GM18508 (cell line): Measurements from ENCODE around the gene EYA4.

Experiments used
- ATAC-seq: cut with Tn5 transposase; IDR thresholded peaks from one replicate; pipeline ENCODE4 v1.9.1; 2021; ENCODE audit warnings: moderate number of reproducible peaks; ENCODE audit not compliant: insufficient read depth, unreplicated experiment

The EYA4 gene

DNA sequence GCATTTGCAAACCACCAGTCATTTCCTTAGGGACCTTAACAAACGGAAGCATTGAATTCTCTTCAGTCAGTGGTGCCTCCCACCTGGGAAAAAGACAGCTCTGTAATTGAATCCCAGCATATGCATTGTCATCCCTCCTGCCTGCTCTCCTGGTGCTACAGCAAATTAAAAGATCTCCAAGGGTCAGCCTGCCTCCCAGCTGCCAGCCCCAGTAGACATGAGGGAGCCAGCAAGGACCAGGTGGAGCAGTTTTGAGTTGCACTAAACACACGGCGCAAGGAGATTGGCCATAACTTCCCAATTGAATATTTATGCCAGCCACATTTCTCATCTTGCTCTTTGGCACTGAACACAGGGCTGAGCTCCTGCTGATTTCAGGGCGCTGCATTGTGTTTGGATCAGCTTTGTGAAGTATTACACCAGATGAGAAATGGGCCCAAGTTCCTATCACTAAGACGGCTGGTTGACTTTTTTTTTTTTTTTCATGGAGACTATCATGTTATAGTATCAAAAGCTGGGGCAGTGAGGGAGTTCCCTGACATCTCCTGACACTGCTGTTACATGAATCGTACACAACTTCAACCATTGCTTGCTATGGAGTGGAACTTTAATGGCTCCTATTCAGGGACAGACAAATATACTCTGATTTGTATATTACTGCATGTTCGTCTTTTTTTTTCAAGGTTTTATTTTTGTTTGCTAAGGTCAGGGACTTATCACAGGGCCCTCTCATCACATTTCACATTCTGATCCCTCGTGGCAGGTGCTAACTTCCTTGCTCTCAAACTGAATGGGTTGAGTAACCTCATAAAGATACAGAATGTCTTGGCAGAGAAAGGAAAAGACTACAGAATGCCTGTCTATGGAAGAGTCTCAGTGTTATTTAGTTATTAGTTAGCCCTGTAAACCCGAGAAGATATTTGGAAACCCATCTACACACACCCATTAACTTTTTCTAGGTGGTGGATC is 191.1 kb downstream of the EYA4 start:
- ATAC-seq, result no peak

DNA sequence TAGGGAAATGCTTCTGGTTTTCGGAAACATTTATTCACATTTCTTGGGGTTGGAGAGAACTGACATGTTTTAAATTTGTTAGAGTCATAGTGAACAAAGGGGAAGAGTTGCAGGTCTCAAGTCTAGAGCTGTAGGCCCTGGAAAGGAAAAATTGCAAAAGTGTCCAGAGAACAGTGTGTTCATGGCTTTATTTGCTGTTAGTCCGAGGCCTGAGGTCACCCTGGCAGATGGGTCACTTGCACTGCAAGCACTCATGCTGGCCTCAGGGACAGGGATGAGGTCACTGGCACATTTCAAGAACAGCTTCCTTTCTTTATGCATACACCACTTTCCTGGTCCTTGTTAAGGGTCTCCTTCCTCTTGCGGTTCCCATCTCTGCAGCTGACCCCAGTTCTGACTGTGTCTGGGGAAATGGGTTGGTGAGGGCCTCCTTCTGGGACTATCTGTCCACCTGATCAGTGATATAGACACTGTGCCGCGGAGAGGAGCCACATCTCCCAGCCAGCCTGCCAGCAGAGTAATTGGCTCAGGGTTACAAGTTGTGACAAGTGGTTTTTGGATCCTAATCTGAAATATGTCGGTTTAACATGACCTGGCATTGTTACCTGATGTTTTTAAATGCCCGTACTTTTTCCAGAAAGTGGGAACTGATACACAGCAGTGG is 194.0 kb downstream of the EYA4 start:
- no peak for ATAC-seq

DNA sequence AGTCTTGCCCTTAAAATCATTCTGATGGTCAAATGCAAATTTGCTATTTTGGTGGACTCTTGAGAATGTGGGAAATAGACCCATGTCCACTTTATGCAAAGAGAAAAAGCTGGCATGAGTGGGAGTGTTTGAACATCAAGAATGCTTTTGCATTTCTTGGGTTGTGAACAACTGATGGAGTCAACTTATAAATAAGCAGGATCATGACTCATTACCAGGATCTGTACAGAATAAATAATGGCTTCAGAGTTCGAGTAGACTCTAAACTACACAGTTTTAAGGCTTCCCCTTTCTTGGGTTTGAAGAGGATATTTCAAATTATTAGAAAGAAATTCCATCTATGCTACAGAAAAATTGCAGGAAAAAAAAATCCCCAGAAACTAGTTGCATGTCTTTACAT is 195.5 kb downstream of the EYA4 start:
- ATAC-seq, result no peak

DNA sequence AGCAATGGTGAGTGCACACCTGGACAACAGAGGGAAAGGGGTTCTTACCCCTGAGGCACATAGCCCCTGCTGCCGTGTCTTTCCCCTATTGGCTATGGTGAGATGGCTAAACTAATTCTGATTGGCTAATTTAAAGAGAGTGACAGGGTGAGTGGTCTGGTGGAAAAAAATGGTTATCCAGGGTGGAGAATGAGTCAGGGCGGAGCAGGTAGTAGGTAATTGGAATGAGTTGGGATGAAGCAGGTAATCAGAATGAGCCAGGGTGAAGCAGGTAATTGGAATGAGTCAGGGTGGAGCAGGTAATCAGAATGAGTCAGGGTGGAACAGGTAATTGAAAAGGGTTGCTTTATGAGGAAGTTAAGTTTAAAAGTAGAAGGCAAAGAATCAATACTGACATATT is 200.3 kb downstream of the EYA4 start:
- ATAC-seq, result no peak

DNA sequence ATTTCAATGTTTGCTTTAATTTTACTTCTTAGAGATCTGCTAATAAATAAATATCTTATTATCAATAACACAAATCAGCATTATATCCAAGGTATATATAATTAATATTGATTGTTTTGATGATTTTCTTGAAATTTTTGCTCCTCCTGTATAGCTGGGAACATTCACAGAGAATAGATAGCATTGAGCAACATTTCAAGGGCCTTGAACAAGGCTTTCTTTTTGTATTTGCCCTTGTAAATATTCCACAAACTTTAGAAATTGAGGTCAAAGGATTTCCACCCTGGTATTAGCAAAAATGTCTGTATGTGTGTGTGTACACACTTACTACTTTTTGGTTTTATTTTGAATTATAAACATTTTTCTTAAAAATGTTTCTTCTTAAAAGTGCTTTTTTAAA is 205.6 kb downstream of the EYA4 start:
- no peak for ATAC-seq

DNA sequence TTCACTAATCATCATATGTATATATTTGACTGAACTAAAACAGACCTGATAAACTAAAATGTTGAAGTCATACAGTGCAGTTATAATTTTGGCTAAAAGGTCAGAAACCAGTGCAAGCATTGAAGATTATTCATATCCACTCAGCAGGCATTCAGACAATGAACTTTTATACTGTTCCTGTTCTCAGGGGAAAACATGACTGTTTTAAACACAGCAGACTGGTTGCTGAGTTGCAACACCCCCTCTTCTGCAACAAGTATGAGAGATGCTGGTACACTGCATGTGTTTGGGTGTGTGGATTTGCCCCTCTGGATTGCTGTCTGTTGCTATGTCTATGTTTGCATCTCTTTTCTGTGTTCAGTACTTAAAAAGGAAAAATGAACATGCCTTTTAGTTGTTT is 206.8 kb downstream of the EYA4 start:
- ATAC-seq, result no peak

DNA sequence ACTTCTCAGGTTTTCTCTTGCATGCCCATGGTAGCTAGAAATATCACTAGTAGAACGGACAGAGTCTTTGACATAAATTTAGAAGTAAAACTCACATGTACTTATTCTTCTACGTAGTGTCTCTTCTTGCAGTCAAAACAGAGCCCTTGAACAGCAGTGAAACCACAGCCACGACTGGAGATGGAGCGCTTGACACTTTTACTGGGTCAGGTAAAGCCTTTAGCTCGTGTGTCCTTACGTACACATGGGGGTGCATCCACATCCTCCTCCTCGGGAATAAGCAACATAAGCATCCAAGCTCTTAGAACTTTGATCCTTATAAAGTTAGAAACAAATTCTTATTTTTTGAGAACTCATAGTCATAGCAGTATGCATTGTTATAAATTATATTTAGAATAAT is 215.3 kb downstream of the EYA4 start:
- no peak for ATAC-seq

DNA sequence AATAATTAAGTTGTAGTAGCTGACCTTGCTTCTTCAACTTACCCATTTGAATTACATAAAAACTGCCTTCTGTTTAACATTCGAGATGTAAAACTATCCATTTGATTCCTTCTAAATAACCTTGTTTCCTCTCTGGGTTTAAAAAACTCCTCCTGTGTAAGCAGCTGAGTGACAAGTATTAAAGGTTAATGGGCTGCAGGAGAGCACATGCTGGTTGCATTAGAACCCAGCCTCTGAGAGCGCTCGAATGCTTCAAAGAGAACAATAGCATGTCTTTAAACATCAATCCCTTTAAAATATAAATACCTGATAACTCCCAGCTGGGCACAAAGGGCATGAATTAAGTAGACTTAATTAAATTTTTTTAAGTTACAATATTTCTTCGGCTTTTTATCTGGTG is 215.8 kb downstream of the EYA4 start:
- no peak for ATAC-seq

DNA sequence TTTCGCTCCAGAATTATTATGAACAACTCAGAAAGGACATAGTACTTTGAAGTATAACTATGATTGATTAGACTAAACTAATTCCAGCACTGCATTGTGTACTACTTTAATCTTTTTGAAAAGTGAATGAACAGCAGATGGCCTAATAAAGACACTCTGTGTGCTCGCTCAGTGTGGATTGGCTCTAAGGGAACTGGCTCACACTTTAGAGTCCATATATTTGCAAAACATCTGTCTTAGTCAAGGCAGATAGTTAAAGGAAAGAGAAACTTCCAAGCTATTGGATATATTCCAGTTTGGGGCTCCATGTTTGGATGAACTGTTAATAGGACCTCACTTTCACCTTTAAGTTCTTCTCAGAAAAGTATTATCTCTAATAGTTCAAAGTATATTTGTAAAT is 218.9 kb downstream of the EYA4 start:
- ATAC-seq, result no peak

DNA sequence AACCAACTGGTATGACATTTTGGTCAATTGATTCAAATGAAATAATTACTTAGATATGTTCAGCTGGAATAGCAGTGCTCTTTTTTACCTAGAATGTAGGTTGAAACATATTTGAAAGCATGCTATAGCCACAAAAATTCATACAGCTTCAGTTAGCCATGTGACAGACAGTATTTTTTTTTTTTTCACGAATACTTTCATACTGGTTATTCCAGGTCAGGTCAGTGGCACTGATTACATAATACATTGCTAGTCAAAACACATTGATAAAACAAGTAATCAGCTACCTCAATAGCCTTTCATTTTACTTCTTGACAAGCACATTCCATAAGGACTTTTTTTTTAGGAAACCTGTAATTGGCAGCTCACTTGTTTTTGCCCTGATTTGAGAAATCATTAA is 222.6 kb downstream of the EYA4 start:
- ATAC-seq, result no peak

DNA sequence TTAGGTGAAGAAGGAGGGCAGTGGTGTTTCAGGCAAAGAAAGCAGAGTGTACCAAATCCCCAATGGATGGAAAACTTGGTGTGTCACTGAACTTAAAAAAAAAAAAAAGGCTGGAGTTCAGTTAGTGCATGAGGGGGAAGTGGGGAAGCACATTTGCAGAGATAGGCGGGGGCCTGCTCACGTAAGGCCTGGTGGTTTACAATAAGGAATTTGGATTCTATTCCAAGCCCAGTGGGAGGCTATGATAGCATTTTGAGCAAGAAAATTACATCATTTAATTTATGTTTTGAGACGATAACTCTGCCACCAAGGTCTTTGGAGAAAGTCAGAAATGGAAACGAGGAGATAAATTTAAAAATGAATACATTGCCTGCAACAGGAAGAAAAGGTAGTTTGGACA is 225.5 kb downstream of the EYA4 start:
- no peak for ATAC-seq

DNA sequence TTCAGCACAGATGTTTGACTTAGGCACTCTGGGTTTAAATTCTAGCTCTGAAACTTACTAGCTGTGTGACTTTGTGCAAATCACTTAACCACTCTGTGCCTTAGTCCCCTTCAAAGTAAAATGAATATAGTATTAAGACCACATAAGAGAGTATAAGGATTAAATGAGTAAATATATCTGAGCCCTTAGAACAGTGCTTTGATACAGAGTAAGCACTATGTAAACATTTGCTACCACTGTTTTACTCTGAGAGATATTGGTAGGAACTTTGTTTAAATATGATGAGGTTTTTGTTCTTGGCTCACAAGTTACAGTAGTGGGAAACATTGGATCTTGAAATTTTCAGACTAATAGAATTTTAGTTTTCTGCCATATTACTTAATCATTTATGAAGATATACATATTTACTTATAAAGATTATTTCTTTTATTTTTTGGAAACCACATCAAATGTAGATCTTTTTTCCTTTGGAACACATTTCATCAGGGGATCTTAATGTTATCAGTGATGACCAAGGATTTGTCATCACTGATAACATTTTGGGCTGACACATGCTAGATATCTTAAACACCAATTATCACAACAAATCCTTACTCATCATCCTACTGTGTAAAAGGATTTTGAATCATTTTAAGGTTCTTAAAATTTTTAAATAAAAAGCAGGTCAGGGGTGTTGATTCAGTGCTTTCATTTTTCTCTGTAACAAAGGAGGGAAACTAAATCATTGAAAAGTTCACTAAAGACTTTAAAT is 226.2 kb downstream of the EYA4 start:
- no peak for ATAC-seq

DNA sequence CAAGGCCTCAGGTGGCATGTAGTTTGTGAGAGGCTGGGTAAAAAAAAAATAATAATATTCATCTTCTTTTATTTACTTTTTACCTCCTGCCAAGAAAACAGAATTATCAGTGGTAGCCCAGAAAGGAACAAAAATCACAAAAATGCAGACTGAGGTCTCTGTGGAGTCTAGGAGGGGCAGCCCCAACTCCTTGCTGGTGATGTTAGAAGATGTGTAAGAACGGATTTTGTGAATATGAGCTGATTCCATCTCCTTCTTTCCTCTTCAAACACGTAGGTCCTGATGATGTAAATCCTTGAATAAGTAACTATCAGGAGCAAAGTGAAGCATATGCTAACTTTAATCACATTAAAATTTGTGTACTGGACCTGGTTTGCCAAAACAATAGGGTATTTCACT is 226.8 kb downstream of the EYA4 start:
- ATAC-seq, result no peak

DNA sequence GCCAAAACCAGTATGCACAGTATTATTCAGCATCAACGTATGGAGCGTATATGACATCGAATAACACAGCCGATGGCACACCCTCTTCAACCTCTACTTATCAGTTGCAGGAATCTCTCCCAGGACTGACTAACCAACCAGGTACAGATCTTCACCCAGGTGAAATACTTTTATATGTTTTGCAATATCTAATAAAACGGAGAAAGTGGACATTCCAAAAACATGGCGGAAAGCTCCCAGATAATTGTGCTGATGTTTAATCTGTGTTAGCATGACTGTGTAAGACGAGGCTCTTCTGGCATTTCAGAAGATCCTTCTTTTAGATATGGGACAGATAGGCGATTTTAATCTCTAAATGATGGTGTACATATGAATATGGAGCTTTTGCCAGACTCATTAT is 227.4 kb downstream of the EYA4 start:
- ATAC-seq, result no peak

DNA sequence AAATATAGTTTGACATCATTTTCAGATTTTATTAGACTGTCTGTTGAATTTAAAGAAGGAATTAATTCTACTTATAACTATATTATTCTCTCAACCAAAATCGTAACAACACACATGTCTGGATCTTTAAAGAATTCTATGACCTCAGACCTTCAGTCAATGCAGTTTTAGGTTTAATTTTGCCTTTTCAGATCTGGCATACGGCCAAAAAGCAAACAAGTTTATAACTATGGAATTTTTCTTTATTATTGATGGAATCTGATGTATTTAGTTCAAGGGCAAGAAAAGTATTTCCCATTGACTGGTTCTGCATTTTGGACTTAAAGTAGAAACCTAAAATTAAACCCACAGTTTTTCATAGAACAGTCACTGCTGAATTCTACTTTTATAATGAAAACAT is 233.4 kb downstream of the EYA4 start:
- no peak for ATAC-seq

DNA sequence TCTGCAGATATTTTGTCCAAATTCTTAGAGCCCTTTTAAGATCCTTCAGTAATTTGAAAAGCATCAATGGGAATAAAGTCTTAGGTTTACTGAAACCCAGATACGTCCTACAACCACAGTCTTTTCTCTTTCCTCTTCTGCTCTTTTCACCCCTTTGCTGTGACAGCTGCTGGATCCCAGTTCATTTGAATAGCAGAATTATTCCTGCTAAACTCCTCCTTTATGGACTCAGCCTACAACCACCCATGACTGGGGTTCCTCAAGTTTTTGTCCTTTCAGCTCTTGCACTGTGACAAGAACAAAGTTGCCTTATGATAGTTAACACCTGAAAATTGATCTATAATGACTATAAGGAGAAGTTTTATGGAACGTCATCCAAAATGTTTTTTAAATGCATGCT is 237.5 kb downstream of the EYA4 start:
- ATAC-seq, result no peak

DNA sequence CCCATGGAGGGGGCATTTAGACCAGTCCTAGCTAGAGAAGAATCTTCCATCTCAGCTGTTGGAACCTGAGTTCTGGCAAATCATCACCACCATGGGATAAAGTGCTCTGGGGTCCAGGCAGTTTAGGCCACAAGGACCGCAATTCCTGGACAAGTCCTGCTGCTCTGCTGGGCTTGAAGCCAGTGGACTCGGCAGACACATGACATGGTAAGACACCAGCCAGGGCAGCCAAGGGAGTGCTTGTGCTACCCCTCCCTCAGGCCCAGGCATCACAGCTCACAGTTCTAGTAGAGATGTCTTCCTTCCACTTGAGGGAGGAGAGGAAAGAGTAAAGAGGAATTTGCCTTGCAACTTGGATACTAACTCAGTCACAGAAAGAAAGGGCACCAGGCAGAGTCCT is 246.0 kb downstream of the EYA4 start:
- ATAC-seq, result no peak

DNA sequence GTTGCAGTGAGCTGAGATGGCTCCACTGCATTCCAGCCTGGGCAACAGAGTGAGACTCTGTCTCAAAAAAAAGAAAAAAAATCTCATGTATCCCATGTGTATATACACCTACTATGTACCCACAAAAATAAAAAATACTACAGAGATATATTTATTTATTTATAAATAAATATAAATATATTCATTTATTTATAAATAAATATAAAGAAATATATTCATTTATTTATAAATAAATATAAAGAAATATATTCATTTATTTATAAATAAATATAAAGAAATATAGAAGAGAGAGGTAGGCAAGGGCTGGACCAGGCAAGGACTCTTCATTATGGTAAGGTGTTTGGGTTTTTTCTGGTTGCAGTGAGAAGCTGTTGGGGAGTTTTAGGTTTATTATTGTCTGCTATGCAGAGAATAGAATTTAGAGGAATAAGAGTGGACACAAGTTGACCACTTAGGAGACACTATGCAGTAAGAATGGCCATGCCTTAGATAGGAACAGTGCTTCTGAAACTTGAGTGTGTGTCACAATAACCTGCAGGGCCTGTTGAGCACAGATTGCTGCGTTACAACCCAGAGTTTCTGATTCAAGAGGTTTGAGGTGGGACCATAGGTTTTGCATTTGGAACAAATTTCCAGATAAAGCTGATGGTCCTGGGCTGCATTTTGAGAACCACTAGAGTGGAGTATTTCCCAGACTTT is 254.2 kb downstream of the EYA4 start:
- no peak for ATAC-seq

DNA sequence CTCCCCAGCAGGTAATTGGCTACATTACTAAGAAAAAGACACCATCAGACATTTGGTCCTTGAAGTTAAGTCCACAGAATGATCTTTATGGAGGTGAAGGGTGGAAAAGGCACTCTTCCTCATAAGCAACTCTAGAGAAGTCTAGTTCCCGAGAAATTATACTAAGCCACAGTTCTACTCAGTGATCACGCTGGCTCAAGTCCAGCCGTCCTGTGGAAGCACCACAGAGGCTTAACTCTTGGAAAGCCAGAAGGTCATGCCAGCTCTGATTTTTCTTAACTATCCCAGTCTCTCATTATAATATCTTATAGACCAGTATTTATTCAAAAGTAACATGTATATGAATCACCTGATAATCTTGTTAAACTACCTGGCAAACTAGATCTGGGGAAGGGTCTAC is 258.5 kb downstream of the EYA4 start:
- no peak for ATAC-seq

DNA sequence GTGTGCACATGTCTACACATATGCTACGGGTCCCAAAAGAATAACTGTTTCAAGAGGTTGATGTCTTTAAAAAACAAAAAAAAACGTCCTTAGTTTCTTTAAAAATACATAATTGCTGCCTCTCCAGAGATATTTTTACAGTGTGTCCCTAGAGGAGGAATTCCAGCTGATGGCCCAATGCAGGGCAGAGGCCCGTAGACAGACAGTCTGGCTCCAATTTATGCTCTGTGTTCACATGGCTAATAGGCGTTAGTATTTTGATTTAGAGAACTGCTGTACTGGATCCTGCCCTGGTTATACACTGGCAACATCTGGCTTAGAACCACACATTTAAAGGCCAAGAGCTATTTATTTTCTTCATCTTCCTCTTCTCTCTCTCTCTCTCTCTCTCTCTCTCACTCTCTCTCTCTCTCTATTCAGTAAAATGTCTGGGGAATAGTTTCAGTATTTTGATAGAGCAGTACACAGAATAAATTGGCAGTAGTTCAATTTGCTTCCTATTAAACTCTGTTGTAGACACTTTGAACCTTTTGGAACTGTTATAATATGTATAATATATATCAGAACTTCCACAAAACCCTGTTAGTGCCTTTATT is 260.6 kb downstream of the EYA4 start:
- ATAC-seq, result no peak
